ENCODE data around the gene C9orf43. TPM values are rescaled to one million over a fixed set of nuclear protein-coding genes. Genes with fewer than 3 reads are reported as not detected.

The C9orf43 gene
- total and polyA plus RNA-seq, 9 of the 15 experiments (the other 6 are each of a cell fraction or from before 2014, with no cell fraction given) = 0.21 to 0.58 (median 0.33) TPM

- TF ChIP-seq DMBX1 (CRISPR knock-in tag; IDR thresholded peaks at IDR 0.05; ENCODE audit: borderline replicate concordance) (0 out of 2 replicates have a peak, but pooled peaks have one; percentile 60), MCM2 (IDR thresholded peaks at IDR 0.05; ENCODE audit: low read depth) (no peak), MYC (IDR thresholded peaks at IDR 0.05; ENCODE audit: low read depth, low read length) (0 out of 2 replicates have a peak, but pooled peaks have one; percentile 51), MYC (CRISPR knock-in tag; IDR thresholded peaks at IDR 0.05; ENCODE audit: borderline replicate concordance, low read depth) (no peak), MEF2D (tag; conservative IDR thresholded peaks at IDR 0.05; ENCODE audit: low read depth) (no peak), ZBTB11 (CRISPR knock-in tag; IDR thresholded peaks at IDR 0.05) (peak in 1 of 3 experiments; percentile 81; a peak in 2 of 6 replicates), ZNF79 (CRISPR knock-in tag; IDR thresholded peaks at IDR 0.05; ENCODE audit: low read depth) (no peak), HDAC3 (IDR thresholded peaks at IDR 0.05; ENCODE audit: borderline replicate concordance, partially characterized antibody) (peak; percentile 97), CBX2 (IDR thresholded peaks at IDR 0.05; ENCODE audit: insufficient read depth, low read length, poor library complexity, severe bottlenecking) (no peak), GATAD2B (IDR thresholded peaks at IDR 0.05; ENCODE audit: borderline replicate concordance) (no peak), EZH2 (IDR thresholded peaks at IDR 0.05; ENCODE audit: borderline replicate concordance, low read depth, low read length) (no peak), POLR2AphosphoS5 (IDR thresholded peaks at IDR 0.05; ENCODE audit: control insufficient read depth, insufficient read depth, low read depth, low read length) (peak; percentile 94), ZNF232 (CRISPR knock-in tag; IDR thresholded peaks at IDR 0.05) (no peak), NKRF (IDR thresholded peaks at IDR 0.05; ENCODE audit: borderline replicate concordance) (no peak), ETS1 (conservative IDR thresholded peaks at IDR 0.05; ENCODE audit: control insufficient read depth, low read depth, low read length) (no peak), ZNF445 (CRISPR knock-in tag; IDR thresholded peaks at IDR 0.05; ENCODE audit: low read depth) (no peak), CEBPB (tag; IDR thresholded peaks at IDR 0.05) (peak; percentile 34; the same call in 1 of the 2 replicates), ZNF57 (CRISPR knock-in tag; IDR thresholded peaks at IDR 0.05) (no peak), MEIS2 (IDR thresholded peaks at IDR 0.05; ENCODE audit: partially characterized antibody) (no peak), POLR2B (IDR thresholded peaks at IDR 0.05; ENCODE audit: low read depth, partially characterized antibody) (no peak), ZNF24 (IDR thresholded peaks at IDR 0.05) (no peak)
Observed at GRCh38 chr9:113368982-113369854, 41.3 kb upstream of the C9orf43 start (continued).
